ENCODE results near the gene BTBD9.

The BTBD9 gene

GRCh38 chr6:38584731-38585130, 55.0 kb downstream of the BTBD9 start:
- Histone ChIP-seq H2BK120ac (ENCODE audit: low read depth, low read length) (no peak overlapping the region), H3K27me3 (ENCODE audit: control insufficient read depth in 1 of 2, insufficient read depth in 1 of 2, low read length in 2 of 2) (no peaks in the 10 kb centered on the region), H2BK5ac (ENCODE audit: low read depth, low read length, poor library complexity, severe bottlenecking) (no peak overlapping the region), H3K36me3 (ENCODE audit: control insufficient read depth in 1 of 2, insufficient read depth in 2 of 2, low read depth in 1 of 2, low read length in 2 of 2) (peaks cover 3 to 6% of the 10 kb centered on the region in 2 experiments), H3K4me1 (ENCODE audit: control insufficient read depth, insufficient read depth, low read depth, low read length) (no peaks in the 10 kb centered on the region), H4K8ac (ENCODE audit: low read length) (no peak overlapping the region), H3K27ac (ENCODE audit: low read length, poor library complexity, severe bottlenecking) (no peak overlapping the region), H3K14ac (ENCODE audit: low read length in 2 of 2) (no peak overlapping the region), H2AK5ac (ENCODE audit: low read length, severe bottlenecking) (no peak overlapping the region), H3K9ac (ENCODE audit: low read length) (no peak overlapping the region), H3K79me1 (replicated peaks; ENCODE audit: low read length, poor library complexity, severe bottlenecking) (peaks cover 4% of the 10 kb centered on the region), H3K4ac (ENCODE audit: low read depth in 1 of 2, low read length in 2 of 2) (no peak overlapping the region), H3K4me2 (ENCODE audit: low read length, poor library complexity, severe bottlenecking) (no peak overlapping the region), H3K9me3 (ENCODE audit: control insufficient read depth, low read length) (no peaks in the 10 kb centered on the region), H4K91ac (ENCODE audit: low read length) (no peak overlapping the region), H2AFZ (ENCODE audit: low read depth, low read length) (no peak overlapping the region), H2BK15ac (ENCODE audit: low read depth, poor library complexity, severe bottlenecking) (no peak overlapping the region), H3K18ac (ENCODE audit: low read depth in 1 of 2, low read length in 2 of 2) (no peak overlapping the region), H3K4me3 (ENCODE audit: insufficient read depth in 1 of 2, low read depth in 1 of 2, low read length in 2 of 2) (no peak overlapping the region), H3K23ac (ENCODE audit: low read length in 2 of 2) (no peak overlapping the region), H2BK12ac (ENCODE audit: low read length in 2 of 2) (no peak overlapping the region)
- WGBS, result 91% methylated on average over 2 of the region's 2 CpGs
- DNase-seq, result no peak

DNA sequence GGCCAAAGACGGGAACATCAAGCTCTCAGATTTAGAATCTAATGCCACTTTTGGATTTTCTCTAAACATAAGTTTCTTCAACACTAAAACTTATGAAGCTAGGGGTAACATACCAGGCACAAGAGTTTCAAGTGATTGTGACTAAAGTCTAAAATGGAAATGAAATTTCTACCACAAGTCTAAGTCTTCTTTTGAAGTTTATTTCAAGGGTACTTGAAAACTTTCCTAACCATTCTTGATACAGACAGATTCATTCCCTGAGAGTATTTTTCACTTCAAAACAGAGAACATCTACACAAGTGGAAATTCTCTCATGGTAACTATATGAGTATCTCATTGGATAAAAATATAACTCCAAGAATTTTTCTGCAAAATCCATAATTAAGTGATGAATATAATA, 56.2 kb downstream of the BTBD9 start:
- Histone ChIP-seq H3K79me1 (replicated peaks; ENCODE audit: low read length, poor library complexity, severe bottlenecking) (peaks cover 4% of the 10 kb centered on the region), H3K27ac (ENCODE audit: low read length, poor library complexity, severe bottlenecking) (no peak overlapping the region), H4K91ac (ENCODE audit: low read length) (no peak overlapping the region), H3K14ac (ENCODE audit: low read length in 2 of 2) (no peak overlapping the region), H3K23ac (ENCODE audit: low read length in 2 of 2) (no peak overlapping the region), H3K9me3 (ENCODE audit: control insufficient read depth, low read length) (no peaks in the 10 kb centered on the region), H2BK12ac (ENCODE audit: low read length in 2 of 2) (no peak overlapping the region), H3K4ac (ENCODE audit: low read depth in 1 of 2, low read length in 2 of 2) (no peak overlapping the region), H3K18ac (ENCODE audit: low read depth in 1 of 2, low read length in 2 of 2) (no peak overlapping the region), H3K4me2 (ENCODE audit: low read length, poor library complexity, severe bottlenecking) (no peak overlapping the region), H3K27me3 (ENCODE audit: control insufficient read depth in 1 of 2, insufficient read depth in 1 of 2, low read length in 2 of 2) (no peaks in the 10 kb centered on the region), H3K4me3 (ENCODE audit: insufficient read depth in 1 of 2, low read depth in 1 of 2, low read length in 2 of 2) (no peak overlapping the region), H2BK120ac (ENCODE audit: low read depth, low read length) (no peak overlapping the region), H2BK5ac (ENCODE audit: low read depth, low read length, poor library complexity, severe bottlenecking) (no peak overlapping the region), H3K4me1 (ENCODE audit: control insufficient read depth, insufficient read depth, low read depth, low read length) (no peaks in the 10 kb centered on the region), H2AK5ac (ENCODE audit: low read length, severe bottlenecking) (no peak overlapping the region), H3K36me3 (ENCODE audit: control insufficient read depth in 1 of 2, insufficient read depth in 2 of 2, low read depth in 1 of 2, low read length in 2 of 2) (peaks cover 3 to 14% of the 10 kb centered on the region in 2 experiments), H4K8ac (ENCODE audit: low read length) (no peak overlapping the region), H2AFZ (ENCODE audit: low read depth, low read length) (no peak overlapping the region), H3K9ac (ENCODE audit: low read length) (no peak overlapping the region), H2BK15ac (ENCODE audit: low read depth, poor library complexity, severe bottlenecking) (no peak overlapping the region)
- 83% methylated on average over 1 of the region's 1 CpG for WGBS
- no peak for DNase-seq

DNA sequence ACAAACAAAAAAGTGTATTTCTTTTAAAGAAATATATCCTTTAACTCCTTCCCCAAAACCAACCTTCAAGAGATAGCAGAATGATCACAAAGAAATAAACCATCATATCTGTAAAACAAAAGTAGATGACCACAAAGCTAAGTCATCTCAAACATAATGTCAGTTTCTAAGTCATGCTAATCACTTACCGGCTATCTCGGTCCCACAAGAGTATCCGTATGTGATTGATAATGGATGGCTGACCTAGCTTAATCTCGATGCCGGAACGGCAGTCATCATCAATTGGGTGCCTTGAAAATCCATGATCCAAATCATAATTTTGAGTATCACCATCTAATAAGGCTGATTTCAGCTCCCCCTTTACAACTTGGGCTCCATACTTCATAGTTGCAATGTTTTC, 59.7 kb downstream of the BTBD9 start:
- no peaks in the 10 kb centered on the region for H3K4me1 ChIP-seq (ENCODE audit: control insufficient read depth, insufficient read depth, low read depth, low read length)
- no peak overlapping the region for H2BK12ac ChIP-seq (ENCODE audit: low read length in 2 of 2)
- no peak overlapping the region for H2AFZ ChIP-seq (ENCODE audit: low read depth, low read length)
- H3K14ac ChIP-seq (ENCODE audit: low read length in 2 of 2), result no peak overlapping the region
- no peak overlapping the region for H3K9ac ChIP-seq (ENCODE audit: low read length)
- no peak overlapping the region for H3K23ac ChIP-seq (ENCODE audit: low read length in 2 of 2)
- no peaks in the 10 kb centered on the region for H3K79me1 ChIP-seq (replicated peaks; ENCODE audit: low read length, poor library complexity, severe bottlenecking)
- H3K4me3 ChIP-seq (ENCODE audit: insufficient read depth in 1 of 2, low read depth in 1 of 2, low read length in 2 of 2), result no peak overlapping the region
- peaks cover 0 to 36% of the 10 kb centered on the region in 2 experiments for H3K36me3 ChIP-seq (ENCODE audit: control insufficient read depth in 1 of 2, insufficient read depth in 2 of 2, low read depth in 1 of 2, low read length in 2 of 2)
- H3K27me3 ChIP-seq (ENCODE audit: control insufficient read depth in 1 of 2, insufficient read depth in 1 of 2, low read length in 2 of 2), result no peaks in the 10 kb centered on the region
- no peak for DNase-seq
- H2BK15ac ChIP-seq (ENCODE audit: low read depth, poor library complexity, severe bottlenecking), result no peak overlapping the region
- H2AK5ac ChIP-seq (ENCODE audit: low read length, severe bottlenecking), result no peak overlapping the region
- no peak overlapping the region for H3K4ac ChIP-seq (ENCODE audit: low read depth in 1 of 2, low read length in 2 of 2)
- H3K9me3 ChIP-seq (ENCODE audit: control insufficient read depth, low read length), result no peaks in the 10 kb centered on the region
- no peak overlapping the region for H3K27ac ChIP-seq (ENCODE audit: low read length, poor library complexity, severe bottlenecking)
- WGBS, result 96% methylated on average over 6 of the region's 6 CpGs
- H3K18ac ChIP-seq (ENCODE audit: low read depth in 1 of 2, low read length in 2 of 2), result no peak overlapping the region
- no peak overlapping the region for H4K8ac ChIP-seq (ENCODE audit: low read length)
- no peak overlapping the region for H2BK5ac ChIP-seq (ENCODE audit: low read depth, low read length, poor library complexity, severe bottlenecking)
- H2BK120ac ChIP-seq (ENCODE audit: low read depth, low read length), result no peak overlapping the region
- no peak overlapping the region for H3K4me2 ChIP-seq (ENCODE audit: low read length, poor library complexity, severe bottlenecking)
- no peak overlapping the region for H4K91ac ChIP-seq (ENCODE audit: low read length)

DNA sequence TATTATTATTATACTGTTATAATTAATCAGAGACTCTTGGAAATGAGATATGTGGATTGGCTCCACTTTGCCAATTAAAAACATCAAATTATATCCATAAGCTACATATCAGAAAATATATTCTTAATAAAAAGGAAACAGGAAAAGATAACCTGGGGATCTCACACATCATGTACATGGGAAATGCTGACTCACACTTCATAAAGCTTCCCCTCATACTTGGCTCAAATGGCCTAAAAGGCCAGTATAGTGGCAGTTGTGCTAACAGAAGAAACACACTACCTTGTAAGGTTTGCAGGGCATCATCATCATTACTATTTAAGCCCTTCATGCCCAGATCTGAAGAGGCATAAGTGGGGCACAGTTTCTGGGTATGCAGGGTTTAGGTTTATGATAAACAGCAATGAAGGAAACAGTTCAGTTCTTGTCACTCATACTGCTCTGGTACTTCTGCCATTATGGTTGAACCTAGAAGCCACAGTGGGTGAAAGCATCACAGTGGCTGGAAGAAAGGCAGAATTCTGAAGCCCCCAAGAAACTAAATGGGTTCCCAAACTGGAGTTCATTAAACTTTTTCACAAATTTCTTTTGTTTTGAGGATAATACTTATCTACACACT, 60.6 kb downstream of the BTBD9 start:
- Histone ChIP-seq H3K27me3 (ENCODE audit: control insufficient read depth in 1 of 2, insufficient read depth in 1 of 2, low read length in 2 of 2) (no peaks in the 10 kb centered on the region), H3K14ac (ENCODE audit: low read length in 2 of 2) (no peak overlapping the region), H3K27ac (ENCODE audit: low read length, poor library complexity, severe bottlenecking) (no peak overlapping the region), H3K18ac (ENCODE audit: low read depth in 1 of 2, low read length in 2 of 2) (no peak overlapping the region), H2BK5ac (ENCODE audit: low read depth, low read length, poor library complexity, severe bottlenecking) (no peak overlapping the region), H3K4ac (ENCODE audit: low read depth in 1 of 2, low read length in 2 of 2) (no peak overlapping the region), H2BK120ac (ENCODE audit: low read depth, low read length) (no peak overlapping the region), H3K79me1 (replicated peaks; ENCODE audit: low read length, poor library complexity, severe bottlenecking) (no peaks in the 10 kb centered on the region), H4K91ac (ENCODE audit: low read length) (no peak overlapping the region), H3K4me2 (ENCODE audit: low read length, poor library complexity, severe bottlenecking) (no peak overlapping the region), H2AFZ (ENCODE audit: low read depth, low read length) (no peak overlapping the region), H3K9me3 (ENCODE audit: control insufficient read depth, low read length) (no peaks in the 10 kb centered on the region), H3K4me3 (ENCODE audit: insufficient read depth in 1 of 2, low read depth in 1 of 2, low read length in 2 of 2) (no peak overlapping the region), H2AK5ac (ENCODE audit: low read length, severe bottlenecking) (no peak overlapping the region), H3K9ac (ENCODE audit: low read length) (no peak overlapping the region), H3K23ac (ENCODE audit: low read length in 2 of 2) (no peak overlapping the region), H4K8ac (ENCODE audit: low read length) (no peak overlapping the region), H2BK12ac (ENCODE audit: low read length in 2 of 2) (no peak overlapping the region), H3K4me1 (ENCODE audit: control insufficient read depth, insufficient read depth, low read depth, low read length) (no peaks in the 10 kb centered on the region), H2BK15ac (ENCODE audit: low read depth, poor library complexity, severe bottlenecking) (no peak overlapping the region), H3K36me3 (ENCODE audit: control insufficient read depth in 1 of 2, insufficient read depth in 2 of 2, low read depth in 1 of 2, low read length in 2 of 2) (peaks cover 0 to 36% of the 10 kb centered on the region in 2 experiments)
- DNase-seq, result no peak

Data from mesenchymal stem cell (in vitro differentiated cells and primary cell).